CD4-positive, alpha-beta T cell treated with Interleukin-6 for 4 hours (primary cell): ENCODE measurements around the gene PRRT1.
"Not testable (repeated sequence)": the region's sequence is repeated elsewhere in the genome, so short reads cannot be mapped to it uniquely, and the experiment has no call there.

Experiments
- DNase-seq: peaks from one replicate; pipeline ENCODE4 v3.0.0-alpha.2; 2020; ENCODE audit warnings: mixed read lengths

The PRRT1 gene

DNA sequence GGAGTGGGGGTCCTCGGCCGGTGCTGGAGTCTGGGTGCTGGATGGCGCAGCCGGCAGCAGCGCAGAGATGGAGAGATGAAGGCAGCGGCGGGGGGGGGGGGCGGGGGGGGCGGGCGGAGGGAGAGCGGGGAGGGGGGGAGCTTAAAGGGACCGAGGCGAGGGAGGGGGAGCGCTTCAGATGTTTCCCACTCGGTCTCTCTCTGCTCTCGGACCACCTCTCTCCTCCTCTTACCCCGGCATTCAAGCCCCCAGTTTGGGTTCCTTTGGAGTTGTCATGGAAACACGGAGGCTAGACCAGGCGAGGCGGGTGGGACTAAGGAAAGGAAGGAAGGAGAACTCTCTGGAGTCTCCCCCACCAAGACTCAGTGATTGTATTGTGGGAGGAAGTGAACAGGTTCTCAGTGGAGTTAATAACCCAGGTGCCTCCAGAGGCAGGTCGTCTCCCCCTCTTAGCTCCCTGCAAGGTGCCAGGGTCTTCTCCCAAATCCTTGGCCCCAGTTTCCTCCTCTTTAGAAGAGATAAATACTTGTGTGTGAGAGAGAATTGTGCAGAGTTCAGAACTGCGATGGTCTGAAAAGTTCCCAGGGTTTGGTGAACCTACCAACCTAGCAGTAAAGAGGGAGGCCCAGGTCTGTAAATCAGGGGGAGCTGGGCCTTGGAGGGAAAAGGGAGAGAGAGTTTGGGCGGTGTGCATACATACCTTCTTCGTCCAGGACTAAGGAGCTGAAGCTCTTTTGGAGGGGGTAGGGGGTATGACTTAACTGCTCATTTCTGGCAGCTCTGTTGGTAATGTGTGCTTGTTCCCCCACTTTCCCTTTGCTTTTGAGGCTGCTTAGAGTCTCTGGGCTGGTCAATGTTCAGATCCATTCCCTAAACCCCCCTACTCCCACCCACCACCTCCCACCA, at the start of gene PRRT1:
PRRT1 (minus strand) TSS at position 77 of the 906 bp plus-strand sequence. CDS start 112 bp downstream, outside the sequence.
- DNase-seq = peak; percentile 40

DNA sequence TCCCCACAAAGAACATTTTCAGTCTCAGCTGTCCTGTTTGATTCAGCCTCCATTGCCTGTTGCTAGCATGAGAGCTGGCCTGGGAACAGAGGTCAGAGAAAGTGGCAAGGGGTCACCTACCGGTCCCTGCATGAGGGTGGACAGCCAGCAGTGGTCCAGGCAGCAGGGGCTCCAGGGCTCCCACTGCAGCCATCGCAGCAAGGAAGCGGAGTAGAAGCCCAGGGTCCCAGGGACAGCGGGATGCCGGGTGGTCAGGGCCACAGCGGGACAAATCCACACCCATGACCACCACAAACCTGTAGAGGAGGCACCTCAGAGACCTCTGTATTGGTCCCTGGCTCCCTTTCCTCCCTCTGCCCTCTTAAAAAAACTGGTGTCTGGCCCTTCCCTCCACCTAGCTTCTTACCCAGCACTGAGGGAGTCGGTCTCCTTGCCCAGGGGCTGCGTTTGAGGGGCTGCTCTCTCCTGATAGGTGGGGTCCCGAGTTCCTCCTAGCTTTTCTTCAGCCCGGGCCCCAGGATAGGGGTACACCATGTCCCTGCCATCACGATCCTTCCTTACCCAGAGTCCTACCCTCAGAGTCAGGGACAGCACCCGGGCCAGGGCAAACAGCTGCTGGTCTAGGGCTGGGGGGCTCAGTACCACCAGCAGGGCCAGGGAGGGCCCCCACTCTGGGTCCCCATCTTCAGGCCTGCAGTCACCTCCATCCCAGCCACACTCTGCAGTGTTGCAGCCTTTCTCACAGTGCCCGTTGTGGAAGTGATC, 49.2 kb upstream of the PRRT1 start:
- DNase-seq = no peak

DNA sequence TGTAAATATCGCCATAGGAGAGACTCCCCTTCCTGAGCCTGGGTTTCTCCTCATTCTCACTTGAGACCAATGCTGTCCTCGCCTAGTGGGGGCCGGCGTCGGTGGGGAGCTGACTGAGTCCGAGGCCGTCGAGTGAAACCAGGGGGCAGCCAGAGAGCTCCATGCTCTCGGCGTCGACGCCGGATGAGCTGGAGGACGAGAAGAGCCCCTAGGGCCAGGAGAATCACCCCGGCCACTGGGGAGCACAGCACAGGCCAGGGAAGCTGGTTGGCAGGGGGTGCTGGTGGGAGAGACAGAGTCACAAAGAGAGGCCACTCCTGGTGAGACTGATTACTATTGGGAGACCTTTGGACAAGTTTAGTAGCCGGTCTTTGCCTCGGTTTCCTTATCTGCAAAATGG, 47.1 kb upstream of the PRRT1 start:
- DNase-seq = no peak

DNA sequence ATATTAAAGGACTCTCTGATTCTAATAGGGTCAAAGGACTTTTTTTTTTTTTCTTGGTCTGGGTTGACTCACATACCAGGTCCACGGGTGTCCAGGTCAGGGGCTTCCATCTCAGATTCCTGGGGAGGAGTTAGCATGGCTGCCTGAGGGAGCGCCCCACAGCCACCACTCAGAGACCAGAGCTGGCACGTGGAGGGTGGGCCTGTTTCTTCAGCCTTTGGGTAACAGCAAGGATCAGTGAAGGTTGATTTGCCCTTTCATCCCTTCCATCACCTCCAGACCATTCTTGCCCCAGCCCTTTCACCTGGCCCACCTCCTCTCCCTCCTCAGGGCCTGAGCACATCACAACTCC, 46.6 kb upstream of the PRRT1 start:
- DNase-seq = no peak

DNA sequence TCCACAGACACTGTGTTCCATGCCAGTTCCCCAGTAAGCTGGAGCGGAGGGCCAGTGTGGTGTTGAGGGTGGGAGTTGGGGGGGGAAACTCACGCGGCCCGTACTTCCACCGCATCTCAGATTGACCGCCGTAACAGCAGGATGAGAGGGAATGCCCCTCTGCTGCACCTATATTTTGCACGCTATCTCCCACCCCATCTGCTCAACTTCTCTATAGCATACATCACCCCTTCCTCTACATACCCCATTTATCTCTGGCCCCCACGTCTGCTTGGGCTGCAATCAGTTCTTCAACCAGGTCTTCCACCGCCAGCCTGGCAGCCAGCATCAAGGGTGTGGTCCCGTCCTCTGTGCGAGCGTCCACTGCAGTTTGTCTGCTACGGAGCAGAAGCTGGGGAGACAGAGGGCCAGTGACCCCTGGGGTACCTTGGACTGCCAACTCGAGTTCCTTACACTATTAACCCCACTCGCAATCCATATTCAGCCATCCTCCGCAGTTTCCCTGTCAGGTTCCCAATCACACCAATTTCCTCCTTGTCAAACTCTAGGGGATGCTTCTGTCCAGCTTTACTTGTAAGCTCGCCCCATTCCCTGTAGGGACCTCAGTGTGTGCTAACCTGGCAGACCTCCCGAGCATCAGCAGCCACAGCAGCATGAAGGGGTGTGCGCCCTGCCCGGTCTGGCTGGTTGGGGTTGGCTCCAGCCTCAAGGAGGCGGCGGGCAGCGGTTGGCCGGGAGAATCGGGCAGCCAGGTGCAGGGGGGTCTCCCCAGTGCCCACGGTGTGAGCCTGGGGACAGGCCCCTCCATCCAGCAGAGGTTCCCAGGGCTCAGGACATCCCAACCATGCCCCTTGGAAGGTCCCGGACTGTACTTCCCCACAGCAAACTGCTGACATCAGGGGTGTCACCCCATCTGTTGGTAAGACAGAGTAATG, 45.2 kb upstream of the PRRT1 start:
- no peak for DNase-seq

DNA sequence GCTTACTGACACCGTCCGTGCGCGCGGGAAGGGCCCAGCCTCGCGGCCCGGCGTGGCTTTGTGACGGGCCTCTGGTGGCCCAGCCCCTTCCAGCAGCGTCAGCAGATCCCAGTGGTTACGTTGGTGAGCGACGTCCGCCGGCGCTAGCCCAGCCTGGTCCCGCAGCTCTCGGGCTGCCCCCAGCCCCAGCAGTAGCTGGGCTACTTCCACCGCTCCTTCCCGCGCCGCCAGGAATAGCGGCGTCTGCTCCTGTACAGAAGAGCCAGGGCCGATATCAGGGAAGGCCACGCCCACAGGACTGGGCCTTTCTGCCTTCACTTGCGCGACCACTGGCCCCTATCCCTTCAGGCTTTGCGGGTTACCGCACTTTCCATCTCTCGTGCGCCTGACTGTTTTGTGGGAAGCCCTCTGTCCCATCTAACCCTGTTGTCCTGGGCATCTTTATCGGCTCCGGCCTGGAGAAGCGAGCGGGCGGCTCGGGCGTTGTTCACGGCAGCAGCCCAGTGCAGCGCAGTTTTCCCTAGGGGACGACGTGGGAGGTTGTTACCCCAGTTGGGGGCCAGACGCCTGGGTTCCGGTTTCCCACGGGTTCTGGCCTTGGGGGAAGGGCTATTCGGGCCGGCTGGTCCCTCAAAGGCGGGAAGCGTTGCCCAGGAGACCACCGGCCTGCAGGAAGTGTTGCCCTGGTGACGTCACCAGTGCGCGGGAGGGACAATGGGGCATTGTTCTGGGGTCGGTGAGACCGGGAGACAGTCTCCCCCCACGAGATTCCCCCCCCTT, 44.4 kb upstream of the PRRT1 start:
- DNase-seq = peak; percentile 61

DNA sequence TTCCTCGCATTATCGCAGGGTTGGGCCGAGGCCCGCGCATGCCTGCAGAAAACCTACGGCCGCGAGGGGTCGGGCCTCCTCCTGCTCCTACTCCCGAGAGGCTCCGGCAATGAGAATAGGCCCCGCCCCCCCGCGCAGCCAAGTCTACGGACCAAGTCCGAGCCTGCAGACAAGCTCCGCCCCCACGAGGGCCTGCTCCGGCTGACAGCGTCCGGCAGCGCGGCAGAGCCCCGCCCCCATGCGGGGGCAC, 43.8 kb upstream of the PRRT1 start:
- DNase-seq = peak; percentile 100

DNA sequence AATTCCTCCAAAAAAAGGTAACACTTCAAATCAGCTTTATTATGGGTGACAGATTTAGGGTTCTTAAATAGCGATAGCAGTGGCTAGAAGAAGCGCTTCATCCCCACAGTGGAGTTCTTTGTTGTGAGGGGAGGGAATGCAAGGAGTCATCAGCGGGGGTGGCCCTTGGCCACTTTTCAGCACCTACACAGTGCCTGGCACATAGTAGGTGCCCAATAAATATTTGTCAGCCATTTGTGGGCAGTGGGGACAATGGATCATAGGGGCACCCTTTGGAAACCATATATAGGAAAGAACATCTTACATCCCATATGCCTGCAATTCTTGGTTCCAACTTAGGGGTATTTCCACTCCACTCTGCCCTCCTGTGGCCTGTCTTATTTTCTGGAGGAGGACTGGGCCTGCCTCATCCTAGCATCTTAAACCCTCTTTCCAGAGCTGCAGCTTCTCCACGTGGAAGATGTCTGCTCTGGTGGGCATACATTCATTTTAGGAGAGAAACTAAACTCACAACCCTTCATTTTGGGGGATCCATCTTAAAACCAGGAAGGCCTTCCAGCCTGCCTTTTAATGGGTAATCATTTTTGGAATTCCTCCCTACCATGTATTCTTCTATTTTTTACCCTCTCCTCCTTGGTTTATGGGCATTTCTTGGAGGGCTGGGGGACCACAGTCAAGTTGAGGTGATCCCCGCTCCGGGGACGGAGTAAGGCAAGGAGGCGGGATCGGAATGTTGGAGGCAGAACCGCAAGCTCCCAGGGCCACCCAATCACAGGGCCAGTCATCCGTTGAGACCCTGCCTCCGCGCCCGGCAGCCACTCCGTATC, 43.3 kb upstream of the PRRT1 start:
- peak; percentile 40 for DNase-seq

DNA sequence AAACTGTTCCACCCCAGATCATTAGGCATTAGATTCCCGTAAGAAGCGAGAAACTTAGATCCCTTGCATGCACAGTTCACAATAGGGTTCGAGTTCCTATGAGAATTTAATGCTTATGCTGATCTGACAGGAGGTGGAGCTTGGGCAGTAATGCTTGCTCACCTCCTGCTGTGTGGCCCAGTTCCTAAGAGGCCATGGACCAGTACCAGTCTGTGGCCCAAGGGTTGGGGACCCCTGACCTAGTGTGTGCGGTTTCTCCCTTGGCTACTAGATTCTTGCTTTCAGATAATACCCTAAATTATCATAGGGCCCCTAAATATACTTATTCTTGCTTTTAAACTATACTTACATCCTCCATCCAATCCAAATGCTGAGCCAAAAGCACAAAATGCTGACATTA, 42.6 kb upstream of the PRRT1 start:
- DNase-seq = no peak

DNA sequence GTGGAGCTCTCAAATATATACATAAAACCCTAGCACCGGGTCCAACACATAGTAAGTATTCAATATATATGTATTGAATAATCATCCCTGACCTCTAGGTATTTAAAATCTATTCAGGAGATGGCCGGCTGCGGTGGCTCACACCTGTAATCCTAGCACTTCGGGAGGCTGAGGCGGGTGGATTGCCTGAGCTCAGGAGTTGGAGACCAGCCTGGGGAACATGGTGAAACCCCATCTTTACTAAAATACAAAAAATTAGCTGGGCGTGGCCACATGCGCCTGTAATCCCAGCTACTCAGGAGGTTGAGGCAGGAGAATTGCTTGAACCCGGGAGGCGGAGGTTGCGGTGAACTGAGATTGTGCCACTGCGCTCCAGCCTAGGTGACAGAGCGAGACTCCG, 41.4 kb upstream of the PRRT1 start:
- DNase-seq = not testable (repeated sequence)

DNA sequence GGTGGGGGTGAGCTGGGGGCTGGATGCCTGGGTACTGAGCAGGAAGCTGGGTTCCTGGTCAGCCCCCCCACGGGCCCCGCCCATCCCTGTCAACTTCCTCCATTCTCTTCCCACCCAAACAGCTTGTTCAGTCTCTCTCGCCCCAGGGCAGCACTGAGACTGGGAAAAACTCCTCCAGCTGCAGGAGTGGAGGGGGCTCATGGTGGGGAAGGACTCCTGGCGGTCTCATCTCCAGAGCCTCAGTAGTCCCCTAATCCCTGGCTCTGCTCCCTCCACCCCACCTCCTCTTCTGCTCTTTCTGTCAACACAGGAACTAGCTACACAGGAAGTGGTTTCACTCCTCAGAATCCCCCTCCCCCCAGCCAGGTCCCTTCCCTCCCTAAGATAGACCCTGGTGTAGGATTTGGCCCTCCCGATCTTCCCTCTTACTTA, 40.9 kb upstream of the PRRT1 start, which contains the start of gene GPSM3:
GPSM3 (minus strand) TSS at position 36 of the 432 bp plus-strand sequence. CDS start 130 bp downstream, outside the sequence.
- DNase-seq = peak; percentile 79

DNA sequence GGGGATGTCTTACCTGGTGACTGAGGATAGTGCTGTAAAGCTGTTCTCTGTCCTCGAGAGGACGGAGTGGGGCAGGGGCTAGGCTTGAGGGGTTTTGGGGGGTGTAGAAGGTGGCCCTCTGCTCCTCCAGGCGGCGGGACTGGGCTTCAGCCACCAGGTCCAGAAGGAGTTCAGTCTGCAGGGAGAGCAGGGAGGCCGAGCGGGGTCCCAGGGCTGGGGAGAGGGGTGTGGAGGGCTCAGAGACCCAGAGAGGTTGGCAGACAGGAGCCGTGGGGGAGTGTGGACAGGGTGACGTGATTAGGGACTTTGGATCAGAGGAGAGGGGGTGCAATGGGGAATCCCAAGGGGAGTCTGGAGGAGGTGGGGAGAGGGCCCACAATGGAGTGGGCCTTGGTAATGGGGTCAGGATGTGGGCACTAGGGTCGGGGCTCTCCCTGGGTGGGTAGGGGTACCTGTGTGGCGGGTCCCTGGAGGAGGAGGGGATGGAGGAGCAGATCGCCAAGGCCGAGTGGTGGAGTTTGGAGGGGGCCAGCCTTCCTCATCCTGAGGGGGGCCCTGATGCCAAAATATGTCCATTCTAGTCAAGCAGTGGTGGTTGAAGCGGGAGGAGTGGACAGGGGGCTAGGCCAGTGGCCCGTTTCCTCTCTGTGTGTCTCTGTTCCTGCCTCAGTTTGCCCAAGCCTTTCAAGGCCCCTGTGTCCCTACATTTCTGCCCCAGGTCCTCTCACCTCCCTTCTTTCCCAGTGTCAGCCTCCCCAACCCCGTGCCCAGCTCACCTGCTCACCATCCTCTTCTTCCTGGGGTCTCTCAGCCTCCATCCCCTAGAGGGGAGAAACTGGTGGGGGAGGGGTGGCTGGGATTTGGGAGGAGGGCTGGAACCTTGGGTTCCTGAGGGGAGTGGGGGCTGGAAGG, 40.2 kb upstream of the PRRT1 start:
- DNase-seq = no peak

DNA sequence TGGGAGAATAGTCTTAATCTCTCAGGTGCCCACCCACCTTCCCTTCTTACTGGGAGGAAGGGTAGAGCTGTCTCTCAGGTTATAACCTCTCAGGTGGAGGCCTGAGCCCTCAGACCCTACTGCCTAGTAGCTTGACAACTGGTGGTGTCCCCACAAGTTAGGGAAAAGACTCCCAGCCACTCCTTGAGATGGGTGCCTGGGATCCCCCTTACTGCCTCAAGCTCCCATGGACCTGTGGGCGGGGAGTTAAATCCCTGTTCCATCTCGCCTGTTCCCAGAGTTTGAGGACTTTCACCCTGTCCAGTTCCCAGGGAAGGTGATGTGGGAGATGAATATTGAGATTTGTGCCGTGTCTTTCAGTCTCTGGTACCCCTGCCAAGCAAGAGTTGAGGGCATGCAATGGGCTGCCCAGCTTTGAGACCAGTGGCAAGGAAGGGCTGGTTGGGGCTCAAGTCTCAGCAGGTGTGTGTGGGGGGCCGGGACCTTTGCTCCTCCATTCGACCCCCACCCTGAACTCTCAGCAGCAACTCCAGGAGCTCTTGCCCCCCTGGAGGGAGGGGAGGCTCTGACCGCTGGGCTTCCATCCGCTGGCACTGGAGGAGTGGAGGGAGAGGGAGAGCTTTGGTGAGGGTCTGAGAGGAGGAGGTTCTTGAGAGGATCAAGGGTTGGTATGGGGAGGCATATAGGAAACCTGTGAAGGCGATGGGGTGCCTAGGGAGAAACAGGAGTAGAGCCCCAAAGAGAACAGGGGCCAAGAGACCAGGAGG, 39.4 kb upstream of the PRRT1 start:
- DNase-seq = no peak

DNA sequence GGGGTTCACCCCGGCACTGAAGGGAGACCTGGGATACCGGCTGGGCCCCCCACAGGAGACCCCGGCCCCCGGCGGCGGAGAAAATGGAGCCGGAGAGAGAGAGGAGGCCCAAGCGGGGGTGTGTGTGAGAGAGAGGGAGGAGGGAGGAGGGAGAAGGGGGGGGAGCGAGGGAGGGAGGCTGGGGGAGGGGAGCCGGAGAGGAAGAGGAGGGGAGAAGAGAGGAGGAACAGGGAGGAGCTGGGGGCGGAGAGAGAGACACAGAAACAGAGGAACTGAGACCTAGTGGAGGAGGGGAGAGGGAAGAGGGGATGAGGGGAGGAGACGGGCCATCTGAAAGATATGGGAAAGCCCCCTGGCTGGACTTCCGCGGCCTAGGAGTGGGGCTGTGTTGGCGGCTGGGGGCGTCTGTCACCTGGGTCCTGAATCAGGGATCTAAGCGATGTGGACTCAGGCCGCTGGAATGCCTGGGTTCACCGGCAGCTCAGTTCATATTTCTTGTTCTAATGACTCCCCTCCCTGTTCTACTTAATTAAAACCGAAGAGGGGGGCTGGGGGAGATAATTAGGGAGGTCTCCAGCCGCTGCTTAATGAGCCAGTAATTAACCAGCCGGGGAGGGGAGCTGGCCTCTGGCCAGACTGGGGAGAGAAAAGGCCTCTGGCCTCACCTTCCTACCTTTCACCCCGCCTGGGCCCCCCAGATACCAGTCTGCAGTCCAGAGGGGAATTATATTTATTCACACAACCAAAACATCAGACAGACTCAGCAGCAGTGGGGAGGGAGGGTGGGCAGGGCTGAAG, 38.5 kb upstream of the PRRT1 start, which contains the start of gene PBX2:
PBX2 (minus strand) TSS at position 149 of the 798 bp plus-strand sequence. CDS start 287 bp downstream, outside the sequence.
- peak; percentile 96 for DNase-seq

DNA sequence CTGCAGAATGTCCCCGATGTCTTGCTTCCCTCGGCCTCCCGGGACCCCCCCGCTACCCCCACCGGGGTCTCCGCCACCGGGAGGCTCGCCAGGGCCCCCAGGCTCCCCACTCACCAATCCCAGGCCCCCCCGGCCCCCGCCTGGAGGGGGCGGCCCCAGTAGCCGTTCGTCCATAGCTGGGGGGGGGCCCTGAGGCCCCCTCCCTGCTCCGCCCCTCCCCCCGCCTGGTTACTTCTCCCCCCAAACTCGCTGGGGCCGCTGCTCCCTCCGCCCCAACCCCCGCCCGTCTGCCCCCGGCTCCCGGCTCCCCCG, 38.0 kb upstream of the PRRT1 start:
- no peak for DNase-seq

DNA sequence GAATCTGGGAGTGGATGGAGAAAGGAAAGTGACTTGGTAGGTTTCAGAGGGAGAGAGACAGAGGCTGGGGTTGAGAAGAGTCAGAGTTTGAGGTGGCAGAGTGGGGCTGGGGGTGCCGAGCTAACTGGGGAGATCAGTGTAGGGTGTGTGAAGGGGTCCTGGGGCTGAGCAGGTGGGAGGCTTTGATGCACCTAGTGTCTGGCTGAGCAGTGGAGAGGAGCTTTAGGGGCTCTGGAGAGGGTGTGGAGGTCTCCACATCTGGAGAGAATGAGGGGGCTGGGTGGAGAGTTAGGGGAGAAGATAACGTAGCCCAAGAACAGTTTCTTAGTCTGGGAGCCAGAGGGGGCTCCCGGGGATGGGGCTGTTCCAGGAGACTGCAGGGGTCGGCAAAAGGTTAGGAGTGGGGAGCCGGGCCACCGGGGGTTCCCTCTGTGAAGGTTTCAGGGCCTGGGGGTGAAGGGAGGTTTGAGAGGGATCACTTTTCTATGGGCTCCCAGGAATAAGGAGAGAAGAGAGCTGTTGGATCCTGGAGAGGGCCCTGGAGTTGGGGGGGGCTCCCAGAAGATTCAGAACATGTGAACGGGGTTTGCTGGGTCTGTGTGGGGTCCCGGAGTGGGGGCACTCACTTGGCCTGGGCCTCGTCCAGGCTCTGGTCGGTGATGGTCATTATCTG, 37.5 kb upstream of the PRRT1 start:
- no peak for DNase-seq

DNA sequence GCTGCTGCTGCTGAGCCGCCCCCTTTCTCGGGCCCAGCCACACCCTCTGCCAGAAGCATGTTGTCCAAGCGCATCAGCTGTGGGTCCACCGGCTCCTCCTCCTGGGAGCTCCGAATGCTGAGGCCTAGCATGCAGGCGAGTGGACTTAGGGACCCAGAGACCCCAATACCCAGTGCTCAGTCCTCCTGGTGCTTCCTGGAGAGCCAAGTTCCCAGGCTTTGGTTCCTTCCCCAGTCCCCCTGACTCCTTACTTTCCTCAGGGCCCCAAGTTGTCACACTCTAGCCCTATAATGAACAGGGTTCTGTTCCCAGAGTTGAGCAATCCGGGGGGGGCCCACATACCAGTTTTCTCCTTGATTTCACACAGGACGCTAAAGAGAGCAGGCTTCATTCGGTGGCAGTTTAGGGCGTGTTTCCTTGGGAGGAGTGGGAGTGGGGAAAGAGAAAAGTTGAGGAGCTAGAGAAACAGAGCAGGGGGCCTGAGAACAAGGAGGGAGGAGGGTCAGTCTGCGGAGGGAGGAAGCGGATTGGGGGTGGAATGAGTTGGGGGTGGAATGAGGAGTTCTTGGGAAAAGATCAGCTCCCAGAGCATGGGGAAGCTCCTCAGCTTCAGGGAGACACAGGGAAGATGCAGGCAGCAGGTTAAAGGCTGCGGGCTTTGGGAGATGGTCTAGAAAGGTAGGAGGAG, 36.8 kb upstream of the PRRT1 start:
- no peak for DNase-seq
